GM12878 (cell line): Measurements from ENCODE around the gene PLEKHM1.
A peak's percentile ranks its signal among the peaks of the same experiment; 100 is the strongest.

Experiments
- DPF2 ChIP-seq: fragments of 450-650 bp; IDR thresholded peaks from 2 replicates; pipeline ENCODE4 v1.6.1; 2017; ENCODE audit warnings: mild to moderate bottlenecking
- E4F1 ChIP-seq: fragments of 450-650 bp; IDR thresholded peaks from 2 replicates; pipeline ENCODE4 v1.6.1; 2018; ENCODE audit warnings: borderline replicate concordance, mild to moderate bottlenecking; ENCODE audit not compliant: partially characterized antibody
- EZH2 ChIP-seq: IDR thresholded peaks from 2 replicates; pipeline ENCODE4 v1.6.1; 2012; ENCODE audit warnings: low read depth, mild to moderate bottlenecking, control low read depth, inconsistent platforms, low read length, borderline replicate concordance; ENCODE audit not compliant: control insufficient read depth
- GABPA ChIP-seq: IDR thresholded peaks from 2 replicates; pipeline ENCODE4 v1.6.1; 2014; ENCODE audit warnings: antibody characterized with exemption, low read depth, mild to moderate bottlenecking, inconsistent platforms
- JUND ChIP-seq: IDR thresholded peaks from 2 replicates; pipeline ENCODE4 v1.6.1; 2012; ENCODE audit warnings: low read depth, mild to moderate bottlenecking, low read length, improper control_type of control experiment, moderate library complexity
- NRF1 ChIP-seq: conservative IDR thresholded peaks from 2 replicates; pipeline ENCODE4 v1.6.1; 2011; ENCODE audit warnings: mild to moderate bottlenecking, low read depth, low read length, improper control_type of control experiment
- PAX8 ChIP-seq: fragments of 450-650 bp; IDR thresholded peaks from 2 replicates; pipeline ENCODE4 v1.6.1; 2017; ENCODE audit warnings: mild to moderate bottlenecking, moderate library complexity
- POLR2AphosphoS5 ChIP-seq: IDR thresholded peaks from 2 replicates; pipeline ENCODE4 v1.6.1; 2011; ENCODE audit warnings: mild to moderate bottlenecking, low read length, inconsistent platforms
- RBBP5 ChIP-seq: fragments of 200-600 bp; sonication (generic); conservative IDR thresholded peaks from 2 replicates; pipeline ENCODE4 v1.6.1; 2016
- SIN3A ChIP-seq: IDR thresholded peaks from 2 replicates; pipeline ENCODE4 v1.6.1; 2012; ENCODE audit warnings: low read depth, low read length, improper control_type of control experiment
- SKIL ChIP-seq: fragments of 450-650 bp; IDR thresholded peaks from 2 replicates; pipeline ENCODE4 v1.6.1; 2017; ENCODE audit warnings: mild to moderate bottlenecking, low read depth, inconsistent platforms; ENCODE audit not compliant: poor library complexity, severe bottlenecking
- TCF12 ChIP-seq: IDR thresholded peaks from 2 replicates; pipeline ENCODE4 v1.6.1; 2011; ENCODE audit warnings: low read depth, mild to moderate bottlenecking, low read length
- ZNF384 ChIP-seq: IDR thresholded peaks from 2 replicates; pipeline ENCODE4 v1.6.1; 2012; ENCODE audit warnings: low read depth, mild to moderate bottlenecking, low read length, improper control_type of control experiment, borderline replicate concordance
- TF ChIP-seq, protein P1 (sequence below), 3 experiments: IDR thresholded peaks in 2 of 3; conservative IDR thresholded peaks in 1 of 3; 2 replicates each; pipeline ENCODE4 v1.5.1; 2011; ENCODE audit warnings: low read depth in 3 of 3, low read length in 3 of 3, mild to moderate bottlenecking in 3 of 3, control low read depth in 2 of 3, moderate library complexity in 2 of 3, inconsistent platforms in 1 of 3, mixed read lengths in 1 of 3; ENCODE audit not compliant: control insufficient read depth in 2 of 3, insufficient read depth in 1 of 3; ENCODE audit errors: extremely low read depth in 1 of 3

- TF ChIP-seq DPF2: peak; percentile 69
- TF ChIP-seq, protein P1, sequence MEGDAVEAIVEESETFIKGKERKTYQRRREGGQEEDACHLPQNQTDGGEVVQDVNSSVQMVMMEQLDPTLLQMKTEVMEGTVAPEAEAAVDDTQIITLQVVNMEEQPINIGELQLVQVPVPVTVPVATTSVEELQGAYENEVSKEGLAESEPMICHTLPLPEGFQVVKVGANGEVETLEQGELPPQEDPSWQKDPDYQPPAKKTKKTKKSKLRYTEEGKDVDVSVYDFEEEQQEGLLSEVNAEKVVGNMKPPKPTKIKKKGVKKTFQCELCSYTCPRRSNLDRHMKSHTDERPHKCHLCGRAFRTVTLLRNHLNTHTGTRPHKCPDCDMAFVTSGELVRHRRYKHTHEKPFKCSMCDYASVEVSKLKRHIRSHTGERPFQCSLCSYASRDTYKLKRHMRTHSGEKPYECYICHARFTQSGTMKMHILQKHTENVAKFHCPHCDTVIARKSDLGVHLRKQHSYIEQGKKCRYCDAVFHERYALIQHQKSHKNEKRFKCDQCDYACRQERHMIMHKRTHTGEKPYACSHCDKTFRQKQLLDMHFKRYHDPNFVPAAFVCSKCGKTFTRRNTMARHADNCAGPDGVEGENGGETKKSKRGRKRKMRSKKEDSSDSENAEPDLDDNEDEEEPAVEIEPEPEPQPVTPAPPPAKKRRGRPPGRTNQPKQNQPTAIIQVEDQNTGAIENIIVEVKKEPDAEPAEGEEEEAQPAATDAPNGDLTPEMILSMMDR (IDR thresholded peaks at IDR 0.05 in 2 of 3, conservative IDR thresholded peaks at IDR 0.05 in 1 of 3; ENCODE audit: control insufficient read depth in 2 of 3, extremely low read depth in 1 of 3, insufficient read depth in 1 of 3, low read depth in 3 of 3, low read length in 3 of 3): no peak
- TF ChIP-seq POLR2AphosphoS5: 0 out of 2 replicates have a peak, but pooled peaks have one; percentile 21
- no peak for TF ChIP-seq EZH2
- TF ChIP-seq JUND: no peak
- TF ChIP-seq E4F1: no peak
- TF ChIP-seq PAX8: no peak
- TF ChIP-seq ZNF384: no peak
- TF ChIP-seq TCF12: no peak
- TF ChIP-seq NRF1: no peak
- no peak for TF ChIP-seq SIN3A
- no peak for TF ChIP-seq SKIL
- peak; percentile 52; the same call in 1 of the 2 replicates for TF ChIP-seq GABPA
- TF ChIP-seq RBBP5: no peak
Measured at GRCh38 chr17:45410144-45411091, 80.1 kb downstream of the PLEKHM1 start.
